HuH-7 (cell line): Measurements from ENCODE around the gene RPL27.
A peak's percentile ranks its signal among the peaks of the same experiment; 100 is the strongest.
"Not testable (repeated sequence)": the region's sequence is repeated elsewhere in the genome, so short reads cannot be mapped to it uniquely, and the experiment has no call there.

ENCODE experiments used
- DNase-seq: peaks from one replicate; pipeline ENCODE4 v3.0.0; 2011; ENCODE audit warnings: low spot score

Gene RPL27

GRCh38 chr17:42997984-42998938 lies at the start of gene RPL27:
RPL27 (plus strand) TSS chr17:42998419; CDS start chr17:42998751, 332 bp downstream.
- peak; percentile 83 for DNase-seq

DNA sequence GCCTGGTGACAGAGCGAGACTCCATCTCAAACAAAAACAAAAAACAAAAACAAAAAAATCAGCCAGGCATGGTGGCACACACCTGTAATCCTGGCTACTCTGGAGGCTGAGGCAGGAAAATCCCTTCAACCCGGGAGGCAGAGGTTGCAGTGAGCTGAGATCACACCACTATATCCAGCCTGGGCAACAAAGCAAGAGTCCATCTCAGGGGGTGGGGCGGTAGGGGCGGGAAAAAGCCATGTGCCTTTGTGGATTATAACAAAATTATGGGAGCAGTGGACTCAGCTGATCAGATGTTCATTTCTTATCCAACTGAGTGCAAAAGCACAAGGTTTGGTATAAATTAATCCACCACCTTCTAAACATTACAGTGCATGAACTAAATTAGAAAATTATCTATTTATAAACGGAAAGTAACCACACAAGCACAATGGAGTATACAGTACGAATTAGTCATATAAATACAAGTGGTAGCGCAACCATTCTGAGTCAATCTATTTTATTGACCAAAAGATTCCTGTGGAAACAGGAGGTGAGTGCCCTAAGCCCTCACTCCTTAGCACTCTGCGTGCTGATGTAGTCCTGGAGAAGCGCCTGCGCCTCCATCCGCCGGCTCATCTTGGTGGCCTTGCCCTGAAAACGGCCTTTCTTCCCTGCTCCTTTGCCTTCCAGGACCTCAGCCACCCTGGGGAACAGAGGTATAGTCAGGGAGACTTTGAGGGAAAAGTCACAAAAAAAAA lies 48.0 kb upstream of the RPL27 start:
- DNase-seq = no peak

- DNase-seq = no peak
These were observed 44.5 kb upstream of the RPL27 start for GRCh38 chr17:42953669-42954068.

DNA sequence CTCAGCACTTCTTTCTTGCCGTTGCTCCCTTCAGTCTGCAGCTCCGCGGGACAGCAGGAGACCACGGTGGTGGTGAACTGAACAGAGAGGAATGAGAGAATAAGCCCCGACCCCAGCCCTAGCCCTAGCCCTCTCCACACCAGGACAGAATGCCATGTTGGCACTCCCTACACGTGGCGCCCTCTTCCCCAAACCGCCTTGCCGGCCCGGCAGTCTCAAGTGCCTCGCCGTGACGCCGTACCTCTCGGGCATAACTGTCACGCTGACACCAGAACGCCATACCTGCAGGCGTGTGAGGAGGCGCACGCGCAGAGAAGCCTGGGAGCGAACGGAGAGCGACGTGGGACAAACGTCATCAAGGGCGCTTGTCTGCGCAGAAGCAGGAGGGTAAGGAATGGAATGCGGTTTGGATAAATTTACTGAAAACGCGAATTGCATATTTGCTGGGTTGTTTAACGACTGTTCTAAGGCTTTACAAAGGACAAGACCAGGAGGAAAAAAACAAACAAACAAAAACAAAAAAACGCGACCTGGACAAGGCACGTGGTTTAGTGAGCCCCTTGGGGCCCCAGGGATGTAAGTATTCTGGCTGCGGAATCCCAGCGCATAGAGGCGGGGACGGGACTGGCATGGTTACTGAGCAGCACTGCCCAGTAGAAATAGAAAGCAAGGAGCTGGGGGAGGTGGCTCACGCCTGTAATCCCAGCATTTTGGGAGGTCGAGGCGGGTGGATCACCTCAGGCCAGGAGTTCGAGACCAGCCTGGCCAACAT lies 33.9 kb upstream of the RPL27 start, which contains the start of gene AARSD1:
TSS of gene AARSD1 (minus strand) at position 294 of the 772 bp plus-strand sequence. CDS start at position 280, 14 bp downstream.
- peak; percentile 88 for DNase-seq

DNA sequence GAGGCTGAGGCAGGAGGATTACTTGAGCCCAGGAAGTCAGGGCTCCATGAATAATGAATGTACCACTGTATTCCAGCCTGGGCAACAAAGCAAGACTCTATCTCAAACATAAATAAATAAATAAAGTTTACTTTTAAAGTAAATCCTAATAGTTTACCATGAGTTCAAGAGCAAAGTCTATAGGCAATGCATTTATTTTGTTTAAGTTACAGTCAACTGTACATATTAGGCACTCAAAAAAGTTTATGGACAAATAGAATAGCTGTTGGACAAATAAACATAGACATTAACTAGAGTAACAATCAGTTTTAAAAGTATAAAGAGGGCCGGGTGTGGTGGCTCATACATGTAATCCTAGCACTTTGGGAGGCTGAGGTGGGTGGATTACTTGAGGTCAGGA lies 30.3 kb upstream of the RPL27 start:
- no peak for DNase-seq

GRCh38 chr17:42969001-42969581 lies 29.1 kb upstream of the RPL27 start:
- no peak for DNase-seq

DNA sequence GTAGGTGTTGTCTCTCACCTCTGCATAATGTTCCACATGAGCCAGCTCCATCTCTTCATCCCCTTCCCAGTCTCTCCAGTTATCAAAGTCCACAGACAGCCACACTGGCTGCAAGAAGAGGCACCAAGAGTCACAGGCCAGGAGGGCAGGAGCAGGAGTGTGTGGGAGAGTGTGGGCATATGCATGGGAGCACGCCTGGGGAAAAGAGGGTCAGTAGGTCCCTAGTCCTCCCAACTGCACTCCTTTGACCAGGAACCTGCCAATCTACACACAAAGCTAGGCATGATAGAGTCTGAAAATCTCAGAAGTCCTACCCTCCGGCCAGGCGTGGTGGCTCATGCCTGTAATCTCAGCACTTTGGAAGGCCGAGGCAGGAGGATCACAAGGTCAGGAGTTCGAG lies 26.6 kb upstream of the RPL27 start:
- DNase-seq = no peak

GRCh38 chr17:42973323-42973722 lies 24.9 kb upstream of the RPL27 start:
- not testable (repeated sequence) for DNase-seq

DNA sequence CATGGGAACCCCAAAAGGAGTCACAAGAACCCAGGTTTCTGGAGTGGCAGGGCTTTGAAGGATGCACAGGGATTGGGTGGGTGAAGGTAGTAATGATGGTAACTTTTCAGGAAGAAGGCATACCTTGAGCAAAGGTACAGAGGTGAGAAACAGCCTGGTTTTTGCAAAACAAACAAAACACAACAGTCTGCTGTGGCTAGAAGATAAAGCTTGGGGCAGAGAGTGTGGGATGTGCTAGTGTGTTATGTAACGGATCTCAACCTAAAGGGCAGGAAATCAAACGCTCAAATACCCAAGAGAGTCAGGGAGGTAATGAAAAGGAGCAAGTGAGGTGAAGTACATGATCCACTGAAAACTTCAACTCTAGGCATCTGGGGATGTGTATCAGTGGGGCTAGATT lies 23.0 kb upstream of the RPL27 start:
- peak; percentile 36 for DNase-seq

DNA sequence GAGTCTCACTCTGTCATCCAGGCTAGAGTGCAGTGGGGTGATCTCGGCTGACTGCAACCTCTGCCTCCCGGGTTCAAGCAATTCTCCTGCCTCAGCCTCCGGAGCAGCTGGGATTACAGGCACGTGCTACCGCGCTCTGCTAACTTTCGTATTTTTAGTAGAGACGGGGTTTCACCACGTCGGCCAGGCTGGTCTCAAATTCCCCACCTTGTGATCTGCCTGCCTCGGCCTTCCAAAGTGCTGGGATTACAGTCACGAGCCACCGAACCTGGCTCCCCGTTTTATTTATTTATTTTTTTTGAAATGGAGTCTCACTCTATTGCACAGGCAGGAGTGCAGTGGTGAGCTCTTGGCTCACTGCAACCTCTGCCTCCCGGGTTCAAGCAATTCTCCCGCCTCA lies 22.5 kb upstream of the RPL27 start:
- DNase-seq = not testable (repeated sequence)

GRCh38 chr17:42979511-42980273 lies 18.5 kb upstream of the RPL27 start, which contains the start of gene PTGES3L:
PTGES3L (minus strand) TSS chr17:42980080; CDS start chr17:42980053, 27 bp downstream.
- DNase-seq = peak; percentile 79

GRCh38 chr17:42980274-42980765 lies 17.9 kb upstream of the RPL27 start, which contains the start of gene RUNDC1:
RUNDC1 (plus strand) TSS chr17:42980565; CDS start chr17:42980577, 12 bp downstream.
- DNase-seq = peak; percentile 94

DNA sequence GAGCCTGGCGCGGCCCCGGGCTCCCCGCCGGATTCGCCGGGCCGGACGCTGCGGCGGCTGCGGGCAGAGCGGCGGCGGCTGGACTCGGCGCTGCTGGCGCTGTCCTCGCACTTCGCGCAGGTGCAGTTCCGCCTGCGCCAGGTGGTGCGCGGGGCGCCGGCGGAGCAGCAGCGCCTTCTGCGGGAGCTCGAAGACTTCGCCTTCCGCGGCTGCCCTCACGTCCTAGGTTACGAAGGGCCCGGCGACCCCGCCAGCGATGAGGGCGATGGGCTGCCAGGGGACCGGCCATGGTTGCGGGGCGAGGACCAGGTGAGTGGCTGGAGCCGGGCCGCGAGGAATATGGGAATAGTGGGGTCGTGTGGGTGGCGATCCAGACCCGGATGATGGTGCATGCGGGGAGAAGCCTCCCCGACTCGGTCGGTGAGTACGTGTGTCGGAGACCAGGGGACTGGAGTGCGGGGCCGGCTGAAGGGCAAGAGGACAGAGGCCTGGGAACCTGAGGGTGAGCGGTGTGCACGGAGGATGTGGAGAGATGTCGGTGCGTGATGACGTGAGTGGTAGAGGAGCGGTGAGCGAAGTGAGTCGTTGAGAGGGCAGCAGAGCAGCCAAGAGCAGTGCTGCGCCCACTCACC lies 17.3 kb upstream of the RPL27 start:
- peak; percentile 66 for DNase-seq

GRCh38 chr17:42982266-42982665 lies 16.0 kb upstream of the RPL27 start:
- no peak for DNase-seq

DNA sequence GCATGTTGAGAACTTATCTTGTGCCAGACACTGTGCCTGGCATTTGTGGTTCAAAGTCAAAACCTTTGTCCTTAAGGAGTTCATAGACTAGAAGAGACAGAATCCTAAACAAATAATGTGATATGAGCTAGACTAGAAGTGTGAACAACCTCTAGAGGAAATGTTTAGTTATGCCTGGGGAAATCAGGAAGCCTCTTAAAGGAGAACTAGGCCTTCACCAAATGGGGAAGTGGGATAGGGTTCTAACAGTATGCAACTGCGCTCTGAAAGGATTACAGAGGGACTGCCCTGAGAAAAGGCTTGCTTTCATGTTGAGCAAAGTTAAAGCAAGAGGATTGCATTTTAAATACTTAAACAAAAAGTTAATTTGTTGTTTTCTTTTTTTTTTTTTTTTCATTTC lies 13.0 kb upstream of the RPL27 start:
- no peak for DNase-seq

GRCh38 chr17:42989141-42989540 lies 9.1 kb upstream of the RPL27 start:
- no peak for DNase-seq

DNA sequence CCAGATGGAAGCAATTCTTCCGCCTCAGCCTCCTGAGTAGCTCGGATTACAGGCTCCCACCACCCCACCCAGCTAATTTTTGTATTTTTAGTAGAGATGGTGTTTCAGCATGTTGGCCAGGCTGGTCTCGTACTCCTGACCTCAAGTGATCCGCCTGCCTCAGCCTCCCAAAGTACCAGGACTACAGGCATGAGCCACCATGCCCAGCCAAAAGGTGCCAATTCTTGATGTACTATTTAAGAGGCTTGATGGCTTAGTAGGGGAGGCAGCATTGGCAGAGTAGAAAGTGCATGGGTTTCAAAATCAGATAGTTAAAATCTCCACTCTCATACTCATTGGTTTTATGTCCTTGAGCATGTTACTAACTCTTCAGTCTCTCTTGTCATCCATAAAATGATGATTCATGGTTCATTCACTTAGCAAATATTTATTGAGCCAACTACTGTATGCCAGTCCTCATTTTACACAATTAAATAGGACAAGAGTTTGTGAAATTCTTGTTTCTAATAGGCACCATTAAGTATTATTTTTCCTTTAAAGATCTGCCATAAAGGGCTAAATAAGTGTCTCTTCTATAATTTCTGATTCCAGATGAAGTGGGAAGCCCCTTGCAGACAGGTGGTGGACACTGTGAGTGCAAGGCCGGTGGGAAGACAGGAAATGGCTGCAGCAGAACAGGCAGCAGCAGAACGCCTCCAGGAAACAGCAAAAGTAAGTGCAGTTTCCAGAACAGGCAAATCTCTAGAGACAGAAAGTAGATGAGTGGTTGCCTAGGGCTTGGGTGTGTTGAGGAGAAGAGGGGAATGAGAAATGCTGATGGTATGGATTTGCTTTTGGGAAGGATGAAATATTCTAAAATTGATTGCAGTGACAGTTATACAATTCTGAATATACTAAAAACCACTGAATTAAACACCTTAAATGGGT lies 8.2 kb upstream of the RPL27 start:
- no peak for DNase-seq

GRCh38 chr17:42991471-42991870 lies 6.7 kb upstream of the RPL27 start:
- no peak for DNase-seq

DNA sequence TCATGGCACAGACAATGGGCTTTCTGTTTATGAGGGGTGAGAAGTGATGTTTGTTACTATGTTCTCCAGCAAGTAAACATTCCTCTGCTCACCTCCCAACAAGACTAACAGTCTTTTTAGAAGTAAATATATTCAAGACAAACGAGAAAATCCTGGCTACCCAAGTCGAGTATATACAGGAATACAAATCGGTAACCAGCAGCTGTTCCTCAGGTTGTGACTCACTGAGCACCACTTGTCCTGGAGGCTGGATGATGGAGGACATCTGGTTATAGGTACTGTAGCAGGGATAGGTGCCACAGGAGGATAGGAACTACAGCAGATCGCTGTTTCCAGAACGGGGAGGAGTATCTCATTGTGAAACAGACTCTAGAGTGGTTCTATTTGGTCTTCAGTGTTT lies 5.3 kb upstream of the RPL27 start:
- DNase-seq = no peak
